ENCODE results near the gene TMEM244.

TMEM244 gene

DNA sequence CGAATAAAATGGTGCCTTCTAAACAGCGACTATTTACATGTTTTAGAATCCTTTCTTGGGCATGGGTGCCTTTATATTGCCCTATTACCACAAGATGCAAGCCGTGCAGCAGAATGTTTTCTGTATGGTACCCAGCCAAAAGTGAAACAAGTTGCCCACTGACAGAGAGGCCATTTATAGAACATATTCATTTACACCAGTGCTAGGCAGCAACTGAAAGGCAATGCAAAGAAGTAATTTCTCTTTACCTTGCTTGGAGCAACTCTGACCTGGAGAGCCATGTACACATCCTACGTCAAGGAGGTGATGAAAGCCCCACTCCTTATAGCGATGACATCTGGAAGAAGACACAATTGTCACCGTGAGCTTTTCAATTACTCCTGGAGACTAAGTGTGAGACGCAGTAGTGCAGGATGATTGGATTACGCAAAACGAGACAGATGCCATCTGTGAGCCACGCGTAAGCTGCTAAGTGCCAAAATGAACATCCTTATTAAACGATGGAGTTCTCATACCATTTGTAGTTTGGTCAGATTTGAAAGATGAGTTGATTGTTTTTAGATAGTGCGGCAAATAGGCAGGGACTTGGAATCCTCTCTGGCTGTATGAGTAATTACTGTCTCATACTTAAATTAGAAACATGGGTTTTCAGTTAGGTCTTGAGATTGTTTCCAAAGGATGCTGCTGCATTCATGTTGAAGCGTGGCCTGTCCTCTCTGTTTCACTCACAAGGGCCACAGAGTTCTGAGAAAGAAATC lies at the start of gene TMEM244:
TSS of gene TMEM244 (minus strand) at position 408 of the 758 bp plus-strand sequence. CDS start at position 281, 127 bp downstream.
- no peak within 1 kb of the TSS for H3K27ac Mint-ChIP-seq

DNA sequence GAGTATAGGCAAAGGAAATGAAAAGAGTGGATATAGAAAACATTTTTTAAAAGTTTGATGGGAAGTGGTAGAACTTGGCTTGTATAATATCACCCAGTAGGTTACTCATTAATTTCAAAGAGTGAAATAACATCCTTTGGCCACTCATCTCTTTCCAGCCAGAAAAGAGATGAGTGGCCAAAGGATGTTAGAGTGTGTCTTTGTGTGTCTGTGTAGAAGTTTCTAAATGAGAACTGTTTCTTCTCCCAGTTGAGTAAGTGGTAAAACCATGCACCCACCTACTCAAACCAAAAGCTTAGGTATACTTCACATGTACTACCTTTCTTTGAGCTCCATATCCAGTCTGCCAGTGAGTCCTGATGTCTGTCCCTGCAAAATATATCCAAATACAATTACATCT lies 47.7 kb upstream of the TMEM244 start:
- no peaks in the 10 kb centered on the region for H3K9me3 Mint-ChIP-seq
- H3K27ac Mint-ChIP-seq, result no peak overlapping the region
- DNase-seq (no peak), ATAC-seq (peak; percentile 60)
- H3K4me3 Mint-ChIP-seq, result no peak overlapping the region
- H3K27me3 Mint-ChIP-seq, result no peaks in the 10 kb centered on the region
- no peaks in the 10 kb centered on the region for H3K4me1 Mint-ChIP-seq

More for the DNA sequence above, at the start of gene TMEM244:
- Mint-ChIP-seq H3K9me3 (no peaks in the 10 kb centered on the region), H3K4me3 (peak within 1 kb of the TSS; percentile 35 to 50), H3K27me3 (no peaks in the 10 kb centered on the region), H3K4me1 (peaks cover 6% of the 10 kb centered on the region)
- DNase-seq (no peak), ATAC-seq (peak; percentile 20)

DNA sequence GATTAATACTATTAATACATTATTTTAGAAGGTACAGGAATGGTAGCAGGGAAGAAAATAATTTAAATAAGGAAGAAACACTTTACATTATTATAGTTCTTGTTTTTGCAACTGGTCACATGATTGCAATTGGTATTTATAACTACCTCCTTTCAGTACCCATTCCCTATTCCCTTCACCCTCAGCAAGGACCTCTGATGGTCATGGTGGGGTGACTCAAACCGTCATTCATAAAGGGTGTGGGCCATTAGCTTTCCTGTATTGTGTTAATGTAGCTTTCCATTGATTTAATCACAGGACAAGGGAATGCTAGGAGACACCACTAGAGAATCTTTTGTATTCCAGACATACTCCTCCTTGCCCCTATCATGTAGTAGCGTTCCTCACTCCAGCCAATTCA lies 47.2 kb upstream of the TMEM244 start:
- DNase-seq (no peak), ATAC-seq (no peak)
- H3K27me3 Mint-ChIP-seq, result no peaks in the 10 kb centered on the region
- no peaks in the 10 kb centered on the region for H3K9me3 Mint-ChIP-seq
- no peak overlapping the region for H3K4me3 Mint-ChIP-seq
- no peaks in the 10 kb centered on the region for H3K4me1 Mint-ChIP-seq
- no peak overlapping the region for H3K27ac Mint-ChIP-seq

DNA sequence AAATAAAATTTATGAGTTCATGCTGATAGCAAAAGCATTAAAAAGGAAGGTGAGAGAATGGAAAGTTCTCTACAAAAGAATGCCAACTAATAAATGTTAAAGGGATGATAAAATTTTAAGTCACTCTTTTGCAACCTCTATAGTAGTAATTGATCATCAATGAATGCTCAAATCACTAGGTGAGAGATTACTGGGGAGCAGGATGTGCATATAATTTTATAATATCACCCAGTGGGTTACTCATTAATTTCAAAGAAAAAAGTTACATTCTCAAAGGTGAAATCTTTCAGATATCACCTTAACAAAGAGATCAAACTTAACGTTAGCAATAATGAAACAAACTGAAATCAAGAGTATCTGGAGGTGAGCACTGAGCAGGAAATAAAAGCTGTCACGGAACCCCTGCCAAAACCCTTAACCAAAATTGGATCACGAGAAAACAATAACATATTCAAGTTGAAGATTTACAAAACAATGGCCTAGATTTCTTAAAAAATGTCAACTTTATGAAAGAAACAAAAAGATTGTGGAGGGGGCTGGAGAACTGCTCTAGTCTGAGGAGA lies 45.5 kb upstream of the TMEM244 start:
- ATAC-seq (no peak), DNase-seq (no peak)
- Mint-ChIP-seq H3K27ac (no peak overlapping the region), H3K27me3 (peaks cover 16% of the 10 kb centered on the region), H3K9me3 (no peaks in the 10 kb centered on the region), H3K4me1 (no peaks in the 10 kb centered on the region), H3K4me3 (no peak overlapping the region)

GRCh38 chr6:129903082-129903481 lies 42.0 kb upstream of the TMEM244 start:
- Mint-ChIP-seq H3K27me3 (peaks cover 16% of the 10 kb centered on the region), H3K27ac (no peak overlapping the region), H3K9me3 (no peaks in the 10 kb centered on the region), H3K4me3 (no peak overlapping the region), H3K4me1 (no peaks in the 10 kb centered on the region)
- DNase-seq (no peak), ATAC-seq (no peak)

GRCh38 chr6:129902681-129903080 lies 41.6 kb upstream of the TMEM244 start:
- DNase-seq (no peak), ATAC-seq (no peak)
- Mint-ChIP-seq H3K4me3 (no peak overlapping the region), H3K27me3 (peaks cover 16% of the 10 kb centered on the region), H3K4me1 (no peaks in the 10 kb centered on the region), H3K9me3 (no peaks in the 10 kb centered on the region), H3K27ac (no peak overlapping the region)

DNA sequence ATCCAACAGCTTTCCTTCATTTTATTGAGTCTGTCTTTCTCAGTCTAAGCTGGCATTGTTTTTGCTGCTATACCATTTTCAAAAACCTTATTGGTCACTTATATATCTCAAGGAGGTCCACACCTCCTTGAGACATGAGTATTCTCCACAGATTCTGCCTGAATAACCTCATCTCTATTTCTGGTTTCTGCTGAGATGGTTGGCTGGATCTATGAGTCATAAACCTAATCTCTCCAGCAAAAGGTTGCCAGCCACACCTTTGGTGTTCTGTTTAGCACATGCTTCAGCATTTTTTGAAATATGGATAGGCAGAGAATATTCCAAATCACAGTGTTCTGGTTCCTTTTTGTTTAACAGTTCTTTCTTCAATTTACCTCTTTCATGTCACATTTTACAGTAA lies 40.8 kb upstream of the TMEM244 start:
- H3K4me1 Mint-ChIP-seq, result no peaks in the 10 kb centered on the region
- H3K4me3 Mint-ChIP-seq, result no peak overlapping the region
- H3K27ac Mint-ChIP-seq, result no peak overlapping the region
- ATAC-seq, result no peak
- H3K9me3 Mint-ChIP-seq, result no peaks in the 10 kb centered on the region
- H3K27me3 Mint-ChIP-seq, result peaks cover 16% of the 10 kb centered on the region
- DNase-seq, result no peak

- ATAC-seq (no peak), DNase-seq (no peak)
- no peak overlapping the region for H3K4me3 Mint-ChIP-seq
- peaks cover 2% of the 10 kb centered on the region for H3K4me1 Mint-ChIP-seq
- H3K9me3 Mint-ChIP-seq, result no peaks in the 10 kb centered on the region
- no peak overlapping the region for H3K27ac Mint-ChIP-seq
- no peaks in the 10 kb centered on the region for H3K27me3 Mint-ChIP-seq
Observed at GRCh38 chr6:129895692-129896091, 34.6 kb upstream of the TMEM244 start.

GRCh38 chr6:129894921-129895320 lies 33.8 kb upstream of the TMEM244 start:
- Mint-ChIP-seq H3K9me3 (no peaks in the 10 kb centered on the region), H3K4me3 (no peak overlapping the region), H3K27me3 (no peaks in the 10 kb centered on the region), H3K27ac (no peak overlapping the region), H3K4me1 (peaks cover 9% of the 10 kb centered on the region)
- no peak for DNase-seq
- no peak for ATAC-seq

GRCh38 chr6:129893640-129894039 lies 32.5 kb upstream of the TMEM244 start:
- no peak for DNase-seq
- Mint-ChIP-seq H3K4me1 (peaks cover 10% of the 10 kb centered on the region), H3K4me3 (no peak overlapping the region), H3K27me3 (no peaks in the 10 kb centered on the region), H3K9me3 (no peaks in the 10 kb centered on the region), H3K27ac (no peak overlapping the region)
- ATAC-seq, result no peak

GRCh38 chr6:129890701-129891100 lies 29.6 kb upstream of the TMEM244 start:
- DNase-seq, result no peak
- no peaks in the 10 kb centered on the region for H3K9me3 Mint-ChIP-seq
- H3K27ac Mint-ChIP-seq, result no peak overlapping the region
- H3K4me3 Mint-ChIP-seq, result no peak overlapping the region
- peak; percentile 63 for ATAC-seq
- no peaks in the 10 kb centered on the region for H3K27me3 Mint-ChIP-seq
- H3K4me1 Mint-ChIP-seq, result peaks cover 10% of the 10 kb centered on the region

DNA sequence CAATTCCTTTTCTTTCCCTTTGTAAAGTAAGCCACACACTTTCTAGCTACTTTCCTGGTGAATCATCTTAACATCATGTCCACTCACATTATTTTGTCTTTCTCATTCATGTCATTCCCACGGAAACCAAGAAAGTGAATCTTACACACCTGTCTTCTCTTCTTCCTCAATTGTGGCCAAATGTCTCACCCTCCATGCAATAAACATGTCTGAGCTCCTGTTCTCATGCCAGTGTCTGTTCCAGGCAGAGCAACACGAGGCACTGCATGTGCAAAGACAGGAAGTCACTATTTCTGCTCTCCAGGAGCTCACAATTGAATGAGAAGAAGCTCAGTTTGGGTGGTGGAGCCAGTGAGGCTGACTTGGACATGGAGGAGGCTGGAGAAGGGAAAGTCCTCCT lies 29.0 kb upstream of the TMEM244 start:
- H3K27ac Mint-ChIP-seq, result no peak overlapping the region
- H3K4me3 Mint-ChIP-seq, result no peak overlapping the region
- DNase-seq (no peak), ATAC-seq (peak; percentile 39)
- H3K4me1 Mint-ChIP-seq, result peaks cover 10% of the 10 kb centered on the region
- H3K9me3 Mint-ChIP-seq, result no peaks in the 10 kb centered on the region
- no peaks in the 10 kb centered on the region for H3K27me3 Mint-ChIP-seq

DNA sequence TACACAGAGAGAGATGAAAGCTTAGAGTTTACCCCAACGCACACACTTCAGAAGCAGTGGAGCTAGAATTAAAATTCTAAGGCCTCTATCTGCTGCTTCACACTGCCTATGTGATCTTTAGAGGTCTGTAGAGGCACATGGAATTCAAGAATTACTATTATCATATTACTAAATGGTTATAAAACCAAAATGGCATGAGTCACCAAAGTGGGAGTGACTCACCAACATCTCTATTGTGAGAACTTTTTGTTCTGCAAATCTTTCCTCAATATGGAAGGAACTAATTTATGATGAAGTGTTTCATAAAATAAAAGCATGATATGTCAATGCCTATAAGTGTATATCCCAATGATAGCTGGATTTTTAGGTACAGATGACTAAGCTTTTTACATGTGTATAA lies 28.5 kb upstream of the TMEM244 start:
- Mint-ChIP-seq H3K27ac (no peak overlapping the region), H3K4me1 (peaks cover 10% of the 10 kb centered on the region), H3K4me3 (no peak overlapping the region), H3K27me3 (no peaks in the 10 kb centered on the region), H3K9me3 (no peaks in the 10 kb centered on the region)
- ATAC-seq (peak; percentile 49), DNase-seq (no peak)

DNA sequence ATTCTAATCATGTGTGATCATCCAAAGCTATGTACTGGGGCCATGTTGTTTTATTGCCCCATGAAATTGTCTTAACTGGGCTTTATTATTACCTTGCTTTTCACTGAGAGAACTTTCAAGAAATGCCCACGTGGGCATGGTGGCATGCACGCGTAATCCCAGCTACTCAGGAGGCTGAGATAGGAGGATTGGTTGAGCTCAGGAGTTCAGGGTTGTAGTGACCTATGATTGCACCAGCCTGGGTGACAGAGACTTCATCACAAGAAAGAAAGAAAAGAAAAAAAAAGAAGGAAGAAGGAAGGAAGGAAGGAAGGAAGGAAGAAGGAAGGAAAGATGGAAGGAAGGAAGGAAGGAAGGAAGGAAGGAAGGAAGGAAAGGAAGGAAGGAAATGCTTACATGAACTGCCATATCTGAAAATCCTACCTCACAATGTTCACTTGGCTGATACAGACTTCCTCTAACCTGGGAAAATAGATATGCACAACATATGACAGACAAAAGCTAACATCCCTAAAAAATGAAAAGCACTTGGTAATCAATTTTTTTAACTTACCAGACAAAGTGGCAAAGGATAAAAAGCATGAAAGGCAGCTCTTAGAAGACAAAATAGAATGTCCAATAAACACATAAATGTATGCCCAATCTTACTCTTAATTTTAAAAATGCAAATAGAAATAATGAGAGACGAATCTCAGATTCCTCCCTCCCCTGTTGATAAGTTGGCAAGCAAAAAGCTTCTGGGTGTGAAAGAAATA lies 25.5 kb upstream of the TMEM244 start:
- H3K27ac Mint-ChIP-seq, result peak overlapping the region in 1 of 2 donors; percentile 4
- no peak for DNase-seq
- no peak overlapping the region for H3K4me3 Mint-ChIP-seq
- peaks cover 0 to 11% of the 10 kb centered on the region in 2 donors for H3K9me3 Mint-ChIP-seq
- no peak for ATAC-seq
- peaks cover 15% of the 10 kb centered on the region for H3K27me3 Mint-ChIP-seq
- peaks cover 20% of the 10 kb centered on the region for H3K4me1 Mint-ChIP-seq

GRCh38 chr6:129884211-129884610 lies 23.1 kb upstream of the TMEM244 start:
- ATAC-seq (no peak), DNase-seq (no peak)
- Mint-ChIP-seq H3K4me1 (peaks cover 10% of the 10 kb centered on the region), H3K27me3 (peaks cover 30% of the 10 kb centered on the region), H3K4me3 (no peak overlapping the region), H3K27ac (no peak overlapping the region), H3K9me3 (peaks cover 9 to 21% of the 10 kb centered on the region in 2 donors)

DNA sequence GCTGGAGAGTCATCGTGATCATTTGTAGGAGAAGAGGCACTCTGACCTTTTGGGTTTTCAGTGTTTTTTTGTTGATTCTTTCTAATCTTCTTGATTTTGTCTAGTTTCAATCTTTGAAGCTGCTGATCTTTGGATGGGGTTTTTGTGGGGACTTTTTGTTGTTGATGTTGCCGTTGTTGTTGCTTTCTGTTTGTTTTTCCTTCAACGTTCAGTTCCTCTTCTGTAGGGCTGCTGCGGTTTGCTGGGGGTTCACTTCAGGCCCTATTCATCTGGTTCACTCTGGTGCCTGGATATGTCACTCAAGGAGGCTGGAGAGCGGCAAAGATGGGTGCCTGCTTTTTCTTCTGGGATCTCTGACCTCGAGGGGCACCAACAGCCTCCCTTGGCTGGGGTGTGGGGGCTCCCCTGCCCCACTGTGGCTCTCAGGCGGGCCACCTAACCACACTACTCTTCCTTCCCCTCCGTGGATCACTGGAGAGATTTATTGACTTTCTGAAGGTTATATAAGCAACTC lies 21.5 kb upstream of the TMEM244 start:
- ATAC-seq (no peak), DNase-seq (no peak)
- peaks cover 10% of the 10 kb centered on the region for H3K4me1 Mint-ChIP-seq
- peak overlapping the region; percentile 19 to 33 for H3K4me3 Mint-ChIP-seq
- H3K27me3 Mint-ChIP-seq, result peaks cover 30% of the 10 kb centered on the region
- H3K9me3 Mint-ChIP-seq, result peaks cover 18 to 34% of the 10 kb centered on the region in 2 donors
- H3K27ac Mint-ChIP-seq, result peak overlapping the region in 1 of 2 donors; percentile 4
